Naive thymus-derived CD4-positive, alpha-beta T cell (primary cell): ENCODE data around the gene GBE1. TPM values are rescaled to one million over a fixed set of nuclear protein-coding genes. Genes with fewer than 3 reads are reported as not detected.

Source experiments
- ATAC-seq: fragments of 150-1000 bp; cut with Tn5 transposase; 2 replicates; pipeline ENCODE4 v1.10.0; 2021; ENCODE audit warnings: mild to moderate bottlenecking, moderate library complexity
- CTCF ChIA-PET: fragments of 350-600 bp; sonication (Branson Sonifier 250); formaldehyde crosslinking; loops from one replicate; lab custom pipeline; 2021; ENCODE audit warnings: antibody characterized with exemption; lab: Charles Lee
- POLR2A ChIA-PET: fragments of 350-600 bp; sonication (Branson Sonifier 250); formaldehyde crosslinking; loops from one replicate; lab custom pipeline; 2021; ENCODE audit warnings: antibody characterized with exemption, inconsistent platforms; lab: Charles Lee
- DNase-seq, 9 donors: peaks; one replicate each; pipeline versions ENCODE4 v3.0.0 to v3.0.0-alpha.2; 2020 to 2022; ENCODE audit warnings: mixed read lengths in 1 of 9
- H3K27ac ChIP-seq: one replicate; pipeline ENCODE4 v1.7.0; 2013; ENCODE audit warnings: mild to moderate bottlenecking, low read depth, low read length, moderate library complexity
- H3K27me3 ChIP-seq, 2 donors: one replicate each; pipeline ENCODE4 v1.7.0; 2013; ENCODE audit warnings: low read length in 2 of 2, mild to moderate bottlenecking in 2 of 2, moderate library complexity in 2 of 2; ENCODE audit not compliant: control insufficient read depth in 2 of 2, insufficient read depth in 2 of 2
- H3K36me3 ChIP-seq, 3 experiments: 1 replicate in 2 of 3; 2 replicates in 1 of 3; pipeline ENCODE4 v1.7.0; 2013; ENCODE audit warnings: low read length in 3 of 3, mild to moderate bottlenecking in 3 of 3, moderate library complexity in 1 of 3; ENCODE audit not compliant: insufficient read depth in 3 of 3, control insufficient read depth in 2 of 3
- H3K4me1 ChIP-seq, 2 donors: one replicate each; pipeline ENCODE4 v1.7.0; 2013; ENCODE audit warnings: low read length in 2 of 2, mild to moderate bottlenecking in 2 of 2, moderate library complexity in 1 of 2; ENCODE audit not compliant: control insufficient read depth in 2 of 2, insufficient read depth in 2 of 2
- H3K4me3 ChIP-seq: 2 replicates; pipeline ENCODE4 v1.7.0; 2013; ENCODE audit warnings: mild to moderate bottlenecking, low read length
- H3K9me3 ChIP-seq, 3 experiments: 1 replicate in 2 of 3; 2 replicates in 1 of 3; pipeline ENCODE4 v1.7.0; 2013; ENCODE audit warnings: low read length in 3 of 3; ENCODE audit not compliant: control insufficient read depth in 2 of 3
- H3K27ac Mint-ChIP-seq, 9 donors: one replicate each; pipeline ENCODE4 v1.8.0; 2020 to 2022; ENCODE audit warnings: mixed read lengths in 9 of 9, mild to moderate bottlenecking in 8 of 9, moderate library complexity in 5 of 9, inconsistent platforms in 2 of 9
- H3K27me3 Mint-ChIP-seq, 5 donors: one replicate each; pipeline ENCODE4 v1.8.0; 2021 to 2022; ENCODE audit warnings: mixed read lengths in 5 of 5, mild to moderate bottlenecking in 1 of 5
- H3K36me3 Mint-ChIP-seq, 5 donors: one replicate each; pipeline ENCODE4 v1.8.0; 2020 to 2022; ENCODE audit warnings: mixed read lengths in 5 of 5, mild to moderate bottlenecking in 3 of 5, inconsistent platforms in 1 of 5
- H3K4me1 Mint-ChIP-seq, 7 donors: one replicate each; pipeline ENCODE4 v1.8.0; 2020 to 2022; ENCODE audit warnings: mixed read lengths in 7 of 7, mild to moderate bottlenecking in 3 of 7, inconsistent platforms in 1 of 7
- H3K4me3 Mint-ChIP-seq, 10 donors: one replicate each; pipeline ENCODE4 v1.8.0; 2020 to 2022; ENCODE audit warnings: mild to moderate bottlenecking in 10 of 10, mixed read lengths in 10 of 10, moderate library complexity in 6 of 10, inconsistent platforms in 2 of 10
- H3K9me3 Mint-ChIP-seq, 11 donors: one replicate each; pipeline ENCODE4 v1.8.0; 2020 to 2022; ENCODE audit warnings: mixed read lengths in 11 of 11, mild to moderate bottlenecking in 4 of 11, inconsistent platforms in 1 of 11, moderate library complexity in 1 of 11
- intact Hi-C, 2 donors: fragments of 100-400 bp; cut with micrococcal nuclease; formaldehyde crosslinking; loops; one replicate each; pipeline ENCODE4 v1.15.1; 2023
- polyA plus RNA-seq, 2 donors: library from polyadenylated mRNA; unstranded; fragments of 300-500 nt; fragmentation: Illumina TruSeq; gene quantifications; one replicate each; pipeline ENCODE4 v1.2.3, GENCODE V29; 2021
- total RNA-seq, 6 experiments: library from RNA in 5 of 6; stranded (reverse) in 5 of 6; gene quantifications; 1 replicate in 5 of 6; 2 replicates in 1 of 6; pipeline ENCODE4 v1.2.3 and lab custom pipeline; 2021 to 2026

The GBE1 gene
- total and polyA plus RNA-seq, 7 experiments from 2014 or later: 6.5 to 33.2 (median 8.3) TPM

DNA sequence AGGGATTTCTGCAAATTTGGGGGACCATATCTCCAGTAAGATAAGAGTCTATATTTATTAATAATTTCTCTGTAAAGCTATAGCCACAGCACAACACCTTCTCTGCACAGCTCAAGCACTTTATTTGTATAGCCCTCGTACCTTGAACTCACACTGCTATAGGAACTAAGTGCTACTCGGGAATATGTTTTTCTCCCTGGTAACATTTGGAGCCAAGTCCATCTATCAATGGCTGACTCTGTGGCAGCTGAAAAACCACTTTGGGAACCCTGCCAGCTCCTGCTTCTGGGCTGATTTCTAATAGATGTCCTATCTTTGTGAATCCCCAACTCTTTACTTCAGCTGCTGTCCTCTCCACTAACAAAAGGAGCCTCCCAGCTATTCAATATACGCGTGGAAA, 298.5 kb downstream of the GBE1 start:
- Histone ChIP-seq H3K4me1 (no peaks in the 10 kb centered on the region), H3K27me3 (no peaks in the 10 kb centered on the region), H3K27ac (no peak overlapping the region), H3K36me3 (no peaks in the 10 kb centered on the region), H3K4me3 (no peak overlapping the region), H3K9me3 (no peaks in the 10 kb centered on the region)
- Mint-ChIP-seq H3K9me3 (peaks cover 0 to 2% (median 0%) of the 10 kb centered on the region in 11 donors), H3K4me3 (no peak overlapping the region), H3K4me1 (no peaks in the 10 kb centered on the region), H3K27ac (no peak overlapping the region), H3K36me3 (no peaks in the 10 kb centered on the region), H3K27me3 (peaks cover 0 to 5% (median 0%) of the 10 kb centered on the region in 5 donors)
- ATAC-seq: no peak
- POLR2A ChIA-PET: no interaction called here
- CTCF ChIA-PET: no interaction called here
- intact Hi-C loops: no loop called here
- DNase-seq: no peak

DNA sequence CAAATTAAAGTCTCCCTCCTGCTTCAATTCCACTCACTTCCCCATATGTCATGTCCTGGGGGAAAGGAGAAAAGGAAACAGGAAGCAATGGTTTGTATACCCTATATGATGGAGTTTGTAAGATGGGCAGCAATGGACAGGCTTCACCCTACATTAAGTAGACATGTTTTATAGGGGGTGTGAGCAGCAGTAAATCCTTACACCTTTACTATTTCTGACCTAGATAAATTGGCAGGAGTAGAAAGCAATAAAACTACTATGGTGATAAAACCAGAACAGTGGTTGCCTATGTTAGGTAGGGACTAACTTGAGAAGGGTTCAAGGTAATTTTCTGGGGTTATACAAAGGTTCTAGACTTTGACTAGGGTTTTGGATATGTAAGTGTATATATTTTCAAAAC, 301.7 kb downstream of the GBE1 start:
- ChIA-PET POLR2A (no interaction called here), CTCF (no interaction called here)
- Mint-ChIP-seq H3K27me3 (peaks cover 0 to 5% (median 0%) of the 10 kb centered on the region in 5 donors), H3K4me3 (no peak overlapping the region), H3K9me3 (peaks cover 0 to 5% (median 0%) of the 10 kb centered on the region in 11 donors), H3K27ac (no peak overlapping the region), H3K4me1 (no peaks in the 10 kb centered on the region), H3K36me3 (peaks cover 0 to 6% (median 0%) of the 10 kb centered on the region in 5 donors)
- ATAC-seq (no peak), DNase-seq (no peak)
- Histone ChIP-seq H3K27me3 (no peaks in the 10 kb centered on the region), H3K9me3 (no peaks in the 10 kb centered on the region), H3K4me3 (no peak overlapping the region), H3K4me1 (no peaks in the 10 kb centered on the region), H3K36me3 (no peaks in the 10 kb centered on the region), H3K27ac (no peak overlapping the region)
- intact Hi-C loops: no loop called here

- CTCF ChIA-PET: no interaction called here
- H3K4me3 Mint-ChIP-seq: no peak overlapping the region
- Histone ChIP-seq H3K27ac (no peak overlapping the region), H3K9me3 (no peaks in the 10 kb centered on the region), H3K36me3 (no peaks in the 10 kb centered on the region), H3K27me3 (no peaks in the 10 kb centered on the region), H3K4me3 (no peak overlapping the region), H3K4me1 (no peaks in the 10 kb centered on the region)
- POLR2A ChIA-PET: no interaction called here
- peaks cover 0 to 5% (median 0%) of the 10 kb centered on the region in 5 donors for H3K27me3 Mint-ChIP-seq
- no peaks in the 10 kb centered on the region for H3K4me1 Mint-ChIP-seq
- peaks cover 0 to 10% (median 0%) of the 10 kb centered on the region in 11 donors for H3K9me3 Mint-ChIP-seq
- DNase-seq (no peak), ATAC-seq (no peak)
- intact Hi-C loops: no loop called here
- no peak overlapping the region for H3K27ac Mint-ChIP-seq
- peaks cover 0 to 6% (median 0%) of the 10 kb centered on the region in 5 donors for H3K36me3 Mint-ChIP-seq
These were observed 309.0 kb downstream of the GBE1 start for GRCh38 chr3:81452418-81452817.

DNA sequence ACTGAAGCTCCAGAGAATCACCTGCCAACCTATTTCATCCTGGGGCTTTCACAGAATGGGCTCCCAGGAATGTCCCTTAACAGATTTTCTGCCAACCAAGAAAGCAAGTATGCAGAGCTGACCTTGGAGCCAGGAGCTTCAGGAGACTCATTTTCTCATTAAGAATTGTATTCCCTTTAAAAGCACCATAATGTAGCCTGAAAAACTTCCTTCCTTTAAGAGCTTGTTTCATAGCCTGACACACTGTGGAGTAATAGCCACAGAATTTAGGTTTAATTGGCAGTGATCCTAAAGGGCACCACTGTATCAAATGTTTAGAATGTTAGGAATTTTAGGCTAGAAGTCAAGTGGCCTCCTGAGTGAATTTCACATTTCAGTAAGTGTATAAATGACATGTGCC, 309.8 kb downstream of the GBE1 start:
- CTCF ChIA-PET: no interaction called here
- Mint-ChIP-seq H3K27ac (no peak overlapping the region), H3K4me1 (no peaks in the 10 kb centered on the region), H3K36me3 (peaks cover 0 to 6% (median 0%) of the 10 kb centered on the region in 5 donors), H3K4me3 (no peak overlapping the region), H3K9me3 (peaks cover 0 to 10% (median 0%) of the 10 kb centered on the region in 11 donors), H3K27me3 (peaks cover 0 to 5% (median 0%) of the 10 kb centered on the region in 5 donors)
- Histone ChIP-seq H3K4me3 (no peak overlapping the region), H3K36me3 (no peaks in the 10 kb centered on the region), H3K27me3 (no peaks in the 10 kb centered on the region), H3K27ac (no peak overlapping the region), H3K4me1 (no peaks in the 10 kb centered on the region), H3K9me3 (no peaks in the 10 kb centered on the region)
- POLR2A ChIA-PET: no interaction called here
- intact Hi-C loops: no loop called here
- DNase-seq (no peak), ATAC-seq (no peak)

DNA sequence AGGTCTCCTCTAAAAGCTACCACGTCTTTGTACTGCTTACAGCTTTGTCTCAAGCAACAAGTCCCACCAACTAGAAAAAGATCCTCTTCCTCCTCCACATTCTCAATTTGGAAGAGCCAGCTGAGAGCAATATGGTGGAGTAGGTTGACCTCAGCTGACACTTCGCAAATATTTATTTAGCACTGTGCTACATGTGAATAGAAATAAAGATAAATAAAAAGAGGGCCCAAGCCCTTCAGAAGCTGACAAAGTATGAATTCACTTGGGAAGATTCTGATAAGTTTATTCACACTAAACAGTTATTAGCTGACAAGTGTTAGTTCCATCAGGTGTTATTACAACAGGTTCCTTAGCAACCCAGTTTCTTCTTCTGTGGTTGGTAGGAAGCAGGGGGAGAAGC, 310.3 kb downstream of the GBE1 start:
- Mint-ChIP-seq H3K4me3 (no peak overlapping the region), H3K27ac (no peak overlapping the region), H3K4me1 (no peaks in the 10 kb centered on the region)

DNA sequence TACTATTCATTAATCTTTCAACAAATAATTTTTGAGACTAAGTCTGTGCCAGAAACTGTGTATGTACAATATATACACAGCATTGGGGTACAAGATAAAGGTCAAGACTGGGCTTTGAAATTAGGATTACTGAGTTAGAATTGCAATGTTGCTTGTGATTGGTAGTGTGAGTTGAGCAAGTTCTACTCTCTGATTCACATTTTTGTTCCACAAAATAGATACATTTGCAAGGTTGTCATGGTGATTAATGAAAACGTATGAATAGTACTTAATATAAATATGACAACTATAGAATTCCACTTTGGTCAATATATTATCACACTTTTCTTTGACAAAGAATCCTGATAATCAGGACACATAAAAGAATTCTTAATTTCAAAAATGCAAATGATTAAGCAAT, 314.6 kb downstream of the GBE1 start:
- no peaks in the 10 kb centered on the region for H3K4me1 Mint-ChIP-seq
- ChIA-PET POLR2A (no interaction called here), CTCF (no interaction called here)
- Histone ChIP-seq H3K4me3 (no peak overlapping the region), H3K4me1 (no peaks in the 10 kb centered on the region), H3K36me3 (no peaks in the 10 kb centered on the region), H3K9me3 (no peaks in the 10 kb centered on the region), H3K27ac (no peak overlapping the region), H3K27me3 (no peaks in the 10 kb centered on the region)
- H3K4me3 Mint-ChIP-seq: no peak overlapping the region
- no peak overlapping the region for H3K27ac Mint-ChIP-seq
- H3K36me3 Mint-ChIP-seq: no peaks in the 10 kb centered on the region
- intact Hi-C loops: no loop called here
- peaks cover 0 to 5% (median 0%) of the 10 kb centered on the region in 11 donors for H3K9me3 Mint-ChIP-seq
- no peak for DNase-seq
- ATAC-seq: no peak
- no peaks in the 10 kb centered on the region for H3K27me3 Mint-ChIP-seq

More for the DNA sequence above, 310.3 kb downstream of the GBE1 start:
- no peak overlapping the region for H3K27ac ChIP-seq
- H3K9me3 ChIP-seq: no peaks in the 10 kb centered on the region
- intact Hi-C loops: no loop called here
- H3K27me3 ChIP-seq: no peaks in the 10 kb centered on the region
- no peak for DNase-seq
- no peaks in the 10 kb centered on the region for H3K36me3 ChIP-seq
- CTCF ChIA-PET: no interaction called here
- ATAC-seq: no peak
- peaks cover 0 to 6% (median 0%) of the 10 kb centered on the region in 5 donors for H3K36me3 Mint-ChIP-seq
- H3K4me1 ChIP-seq: no peaks in the 10 kb centered on the region
- H3K27me3 Mint-ChIP-seq: peaks cover 0 to 5% (median 0%) of the 10 kb centered on the region in 5 donors
- H3K4me3 ChIP-seq: no peak overlapping the region
- POLR2A ChIA-PET: no interaction called here
- peaks cover 0 to 10% (median 0%) of the 10 kb centered on the region in 11 donors for H3K9me3 Mint-ChIP-seq

- Mint-ChIP-seq H3K36me3 (no peaks in the 10 kb centered on the region), H3K4me3 (no peak overlapping the region), H3K27ac (no peak overlapping the region), H3K4me1 (no peaks in the 10 kb centered on the region), H3K9me3 (peaks cover 0 to 9% (median 0%) of the 10 kb centered on the region in 11 donors), H3K27me3 (no peaks in the 10 kb centered on the region)
- Histone ChIP-seq H3K27ac (no peak overlapping the region), H3K27me3 (no peaks in the 10 kb centered on the region), H3K4me3 (no peak overlapping the region), H3K36me3 (no peaks in the 10 kb centered on the region), H3K4me1 (no peaks in the 10 kb centered on the region), H3K9me3 (no peaks in the 10 kb centered on the region)
- DNase-seq (no peak), ATAC-seq (no peak)
- intact Hi-C loops: no loop called here
- ChIA-PET CTCF (interaction anchor here (0.7 kb wide), 1 partner anchor 19 kb away, joined by 5 read pairs; no protein-coding TSS in a partner anchor), POLR2A (no interaction called here)
These were observed 315.7 kb downstream of the GBE1 start for GRCh38 chr3:81445712-81446111.
